CD4-positive, alpha-beta T cell treated with Interleukin-17A for 1 hour (primary cell): ENCODE results near the gene EGR4.

ENCODE experiments used
- DNase-seq: peaks from one replicate; pipeline ENCODE4 v3.0.0-alpha.2; 2020

EGR4 gene

DNA sequence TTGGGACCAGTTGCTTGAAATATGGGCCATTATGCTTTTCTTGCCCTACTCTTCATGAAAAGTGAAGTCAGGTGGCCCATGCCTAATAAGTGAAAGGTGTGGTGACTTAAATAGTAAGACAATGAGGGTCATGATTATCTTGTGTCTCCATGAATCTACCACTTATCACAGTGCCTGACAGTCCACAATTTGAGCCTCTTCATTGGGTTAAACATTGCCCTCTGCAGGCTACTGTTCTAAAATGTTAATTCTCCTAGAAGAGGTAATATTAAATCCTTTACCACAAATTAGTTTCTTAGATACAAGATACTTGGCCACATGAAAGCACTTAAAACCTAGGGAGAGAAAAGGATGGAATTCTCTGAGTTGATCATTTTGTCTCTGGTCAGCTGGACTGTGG is 4.0 kb downstream of the EGR4 start:
- DNase-seq = no peak

DNA sequence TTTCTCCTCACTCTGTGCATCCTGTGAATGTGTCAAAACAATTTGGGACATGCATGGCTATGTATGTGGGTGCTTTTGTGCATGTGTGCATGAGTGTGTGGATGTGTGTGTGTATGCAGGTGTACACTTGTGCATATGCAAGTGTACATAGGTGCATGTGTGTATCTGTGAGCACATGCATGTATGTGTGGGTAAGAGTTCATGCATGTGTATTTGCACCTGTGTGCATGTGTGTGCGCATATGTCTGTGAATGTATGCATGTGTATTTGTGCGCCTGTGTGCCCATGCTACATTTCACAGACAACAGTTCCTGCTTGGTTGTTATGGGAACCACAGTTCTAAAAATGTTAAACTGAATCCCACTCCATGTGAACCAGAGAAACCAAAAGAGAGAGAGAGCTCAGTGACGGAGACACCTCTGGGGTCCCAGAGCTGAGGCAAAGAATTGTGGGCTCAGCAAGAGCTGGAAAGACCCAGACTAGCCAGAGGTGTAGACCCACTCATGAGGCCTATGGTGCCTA is 7.2 kb downstream of the EGR4 start:
- DNase-seq = no peak

DNA sequence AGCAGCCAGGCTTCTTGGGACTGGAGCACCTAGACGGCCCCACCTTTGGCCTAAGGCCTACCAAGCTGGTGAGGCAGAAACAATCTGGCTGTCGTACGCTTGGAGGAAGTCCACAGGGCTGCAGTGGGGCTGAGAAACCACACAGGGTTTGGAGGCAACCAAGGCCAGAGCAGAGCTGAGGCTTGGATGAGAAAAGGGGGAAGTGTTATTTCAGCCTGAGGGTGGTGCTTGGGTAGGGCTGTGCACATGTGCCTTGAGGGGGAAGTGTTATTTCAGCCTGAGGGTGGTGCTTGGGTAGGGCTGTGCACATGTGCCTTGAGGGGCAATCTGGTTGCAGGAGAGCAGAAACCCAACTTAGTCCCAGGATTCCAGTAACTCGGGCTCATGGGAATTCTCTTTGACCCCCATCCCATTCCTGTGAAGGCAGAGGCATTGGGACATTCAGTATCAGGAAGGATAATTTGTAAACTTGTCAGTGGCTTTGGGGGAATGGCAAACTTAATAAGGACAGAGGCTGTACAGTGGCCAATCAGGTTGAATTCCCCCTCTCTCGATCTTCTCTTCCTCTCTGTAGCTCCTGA is 8.1 kb downstream of the EGR4 start:
- DNase-seq = peak; percentile 26

DNA sequence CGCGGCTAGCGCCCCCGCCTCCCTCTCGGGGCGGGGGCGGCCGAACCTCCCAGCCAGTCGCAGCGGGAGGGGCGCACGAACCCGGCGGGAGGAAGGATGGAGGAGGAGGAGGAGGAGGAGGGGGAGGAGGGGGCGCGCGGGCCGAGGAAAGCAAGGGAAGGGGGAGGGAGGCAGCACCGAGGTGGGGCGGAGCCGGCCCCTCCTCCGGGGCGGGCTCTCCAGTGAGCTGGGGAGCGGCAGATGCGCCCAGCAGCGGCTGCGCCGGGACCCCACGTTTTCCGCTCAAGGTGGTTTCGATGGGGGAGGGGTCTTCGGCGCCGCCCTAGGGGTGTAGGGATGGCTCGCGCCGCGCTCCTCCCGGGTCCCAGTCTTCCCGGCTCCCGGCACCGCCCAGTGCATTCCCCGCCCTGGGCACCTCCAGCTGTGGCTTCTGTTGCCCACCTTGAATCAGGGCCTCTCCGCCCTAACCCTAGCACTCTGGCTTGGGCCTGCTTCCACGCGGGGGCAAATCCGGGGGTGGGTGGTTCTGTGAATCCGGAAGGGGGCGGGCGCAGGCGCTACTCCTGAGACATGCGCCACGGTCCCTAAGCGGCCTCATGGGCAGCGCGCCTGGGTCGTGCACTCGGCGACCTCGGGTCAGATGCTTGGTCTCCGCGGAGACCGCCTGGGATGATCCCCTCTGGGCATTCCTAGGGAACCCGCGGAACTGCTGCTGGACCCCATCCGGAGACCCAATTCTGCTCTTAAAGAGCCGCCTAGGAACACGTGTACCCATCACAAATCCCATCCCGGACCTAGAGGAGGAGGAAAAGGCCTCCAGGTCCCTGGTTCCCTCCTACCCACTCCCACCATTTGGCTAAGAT is 8.8 kb downstream of the EGR4 start, which contains the start of gene FBXO41:
FBXO41 (minus strand) TSS at position 183 of the 863 bp plus-strand sequence. CDS start 14,848 bp downstream, outside the sequence.
- peak; percentile 74 for DNase-seq

DNA sequence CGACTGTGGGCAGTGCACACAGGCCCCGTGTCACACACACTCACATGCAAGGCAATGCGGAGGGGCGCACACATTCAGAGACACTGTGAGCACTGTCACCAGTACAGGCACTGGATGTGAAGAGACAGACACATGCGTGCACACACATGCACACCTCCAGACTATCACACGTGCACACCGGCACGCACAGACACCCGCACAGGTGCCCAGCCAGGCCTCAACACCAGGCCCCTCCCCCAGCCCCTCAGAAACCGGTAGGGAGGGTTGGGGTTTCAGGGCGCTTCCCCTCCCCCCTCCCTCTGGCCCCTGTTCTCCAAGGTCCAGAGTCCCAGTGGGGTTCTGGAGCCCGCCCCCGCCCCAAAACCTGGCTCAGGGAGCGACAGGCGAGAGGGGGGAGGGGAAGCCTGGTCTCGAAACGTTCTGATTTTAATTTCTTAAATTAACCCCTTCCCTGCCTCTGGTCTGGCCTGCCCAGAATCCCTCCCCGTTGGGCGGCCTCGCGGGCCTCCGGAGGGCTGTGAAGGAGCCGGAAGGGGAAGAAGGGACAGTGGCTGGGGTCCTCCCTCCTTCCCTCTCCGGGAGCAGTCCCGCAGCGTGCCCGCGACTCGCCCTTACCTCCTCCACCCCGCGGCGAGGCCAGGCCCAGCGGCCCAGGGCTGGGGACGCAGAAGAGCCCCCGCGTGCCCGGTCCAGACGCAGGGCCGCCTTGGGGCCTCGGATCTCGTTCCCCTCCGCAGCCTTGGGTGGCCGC is 9.6 kb downstream of the EGR4 start:
- DNase-seq = peak; percentile 14

DNA sequence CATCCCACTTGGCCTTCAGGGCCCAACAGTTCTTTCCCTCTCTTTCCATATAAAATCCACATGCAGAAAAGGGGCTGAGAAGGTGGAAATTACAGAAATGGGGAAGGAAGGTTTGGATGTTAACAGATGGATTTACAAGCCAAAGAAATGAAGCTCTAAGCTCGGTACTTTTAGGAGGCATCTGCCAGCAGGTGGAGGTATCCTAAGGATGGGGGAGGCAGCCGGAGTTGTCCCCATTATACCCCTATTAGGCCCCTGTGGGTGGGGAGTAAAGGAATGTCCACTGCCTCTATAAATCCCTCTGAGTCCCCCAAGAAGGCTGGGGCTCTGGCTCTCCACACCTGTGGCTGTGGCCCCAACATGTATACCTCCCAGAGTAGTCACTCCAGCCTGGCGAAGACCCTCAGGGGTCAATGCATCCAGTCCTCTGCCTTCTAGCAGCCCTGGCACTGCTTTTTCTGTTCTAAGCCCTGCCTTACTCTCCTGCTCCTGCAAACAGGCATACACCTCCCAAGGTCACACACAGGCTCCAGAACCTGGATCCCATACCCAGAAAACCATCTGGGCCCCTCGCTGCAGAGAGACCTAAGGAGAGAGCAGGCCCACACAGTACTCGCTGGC is 10.3 kb downstream of the EGR4 start:
- DNase-seq = no peak

DNA sequence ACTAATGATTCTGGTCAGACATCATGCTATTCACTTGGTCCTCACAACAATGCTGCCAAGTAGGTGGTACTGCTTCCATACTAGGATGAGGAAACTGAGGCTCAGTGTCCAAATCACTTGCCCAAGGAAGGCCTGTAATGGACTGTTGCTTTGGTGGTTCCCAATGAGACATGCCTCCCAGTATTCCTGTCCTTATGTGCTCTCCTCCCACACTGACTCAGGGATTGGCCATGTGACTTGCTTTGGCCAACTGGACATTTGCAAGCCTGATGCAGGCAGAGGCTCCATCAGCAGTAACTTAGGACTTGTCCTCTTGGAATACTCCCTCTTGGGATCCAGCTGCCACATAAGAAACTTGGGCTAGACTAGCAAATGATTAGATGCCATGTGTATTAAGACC is 12.1 kb downstream of the EGR4 start:
- no peak for DNase-seq

DNA sequence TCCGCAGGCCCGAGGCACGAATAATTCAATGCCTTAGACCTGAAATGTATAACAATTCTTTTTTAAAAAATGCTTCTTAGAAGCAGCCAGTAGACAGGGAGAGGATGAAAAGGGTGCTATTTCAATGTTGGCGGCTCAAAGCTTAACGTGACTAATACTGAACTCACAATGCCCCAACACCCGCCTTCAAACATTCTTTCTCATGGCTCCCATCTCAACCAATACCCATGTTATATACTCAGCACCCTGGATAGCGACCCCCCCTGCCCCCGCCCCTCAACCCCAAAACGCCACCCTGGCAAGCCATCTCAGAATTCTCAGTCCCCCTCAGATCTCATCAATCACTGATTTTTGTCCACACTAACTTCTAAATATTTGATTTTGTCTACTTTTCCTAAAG is 13.5 kb downstream of the EGR4 start:
- DNase-seq = no peak

DNA sequence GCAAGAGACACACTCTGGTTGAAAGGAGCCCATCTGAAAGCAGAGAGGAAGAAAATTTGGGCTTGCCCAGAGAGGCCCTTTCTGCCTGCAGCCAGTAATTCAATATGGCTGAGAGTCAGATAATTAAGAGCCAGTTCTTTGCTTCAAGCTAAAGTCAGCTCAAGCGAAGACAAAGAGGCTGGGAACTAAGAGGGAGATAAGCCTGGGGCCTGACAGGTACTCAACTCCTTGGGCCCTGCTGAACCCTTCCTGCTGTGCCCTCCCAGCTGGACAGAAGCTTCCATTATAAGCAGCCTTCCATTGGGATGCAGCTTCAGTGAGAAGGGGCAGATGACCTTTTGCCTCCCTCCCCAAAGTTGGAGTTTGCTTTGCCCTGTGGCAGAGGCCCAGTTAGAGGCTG is 21.1 kb downstream of the EGR4 start:
- no peak for DNase-seq

DNA sequence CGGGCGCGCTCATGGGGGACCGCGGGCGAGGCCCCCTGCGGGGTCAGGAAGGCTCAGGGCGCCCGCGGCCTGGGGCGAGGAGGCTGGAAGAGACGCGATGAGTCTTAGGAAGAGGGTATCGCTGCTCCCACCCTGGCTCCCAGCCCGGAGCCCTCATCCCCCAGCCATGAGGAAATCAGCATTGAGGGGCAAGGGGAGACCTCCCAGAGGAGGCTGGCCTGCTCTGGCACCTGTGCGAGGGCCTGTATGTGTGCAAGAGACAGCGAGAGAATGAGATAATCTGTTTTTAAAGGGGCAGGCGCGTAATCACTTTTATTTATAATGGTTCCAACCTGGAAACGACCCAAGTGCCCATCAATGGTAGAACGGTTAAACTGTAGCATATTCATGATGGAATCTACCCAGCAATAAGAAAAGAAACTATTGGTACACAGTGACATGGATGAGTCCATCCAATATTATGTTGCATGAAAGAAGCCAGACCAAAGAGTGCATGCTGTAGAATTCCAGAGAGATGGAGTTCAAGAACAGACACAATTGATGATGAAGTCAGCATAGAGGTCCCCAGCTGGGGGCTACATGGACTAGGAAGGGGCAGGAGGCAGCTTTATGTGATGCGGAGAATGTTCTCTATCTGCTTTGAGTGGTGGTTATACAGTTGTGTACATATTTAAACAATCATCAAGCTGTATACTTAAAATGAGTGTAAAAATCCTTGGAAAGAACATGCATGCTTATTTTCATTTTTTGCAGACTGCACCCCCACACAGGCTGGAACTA is 23.5 kb downstream of the EGR4 start:
- no peak for DNase-seq

DNA sequence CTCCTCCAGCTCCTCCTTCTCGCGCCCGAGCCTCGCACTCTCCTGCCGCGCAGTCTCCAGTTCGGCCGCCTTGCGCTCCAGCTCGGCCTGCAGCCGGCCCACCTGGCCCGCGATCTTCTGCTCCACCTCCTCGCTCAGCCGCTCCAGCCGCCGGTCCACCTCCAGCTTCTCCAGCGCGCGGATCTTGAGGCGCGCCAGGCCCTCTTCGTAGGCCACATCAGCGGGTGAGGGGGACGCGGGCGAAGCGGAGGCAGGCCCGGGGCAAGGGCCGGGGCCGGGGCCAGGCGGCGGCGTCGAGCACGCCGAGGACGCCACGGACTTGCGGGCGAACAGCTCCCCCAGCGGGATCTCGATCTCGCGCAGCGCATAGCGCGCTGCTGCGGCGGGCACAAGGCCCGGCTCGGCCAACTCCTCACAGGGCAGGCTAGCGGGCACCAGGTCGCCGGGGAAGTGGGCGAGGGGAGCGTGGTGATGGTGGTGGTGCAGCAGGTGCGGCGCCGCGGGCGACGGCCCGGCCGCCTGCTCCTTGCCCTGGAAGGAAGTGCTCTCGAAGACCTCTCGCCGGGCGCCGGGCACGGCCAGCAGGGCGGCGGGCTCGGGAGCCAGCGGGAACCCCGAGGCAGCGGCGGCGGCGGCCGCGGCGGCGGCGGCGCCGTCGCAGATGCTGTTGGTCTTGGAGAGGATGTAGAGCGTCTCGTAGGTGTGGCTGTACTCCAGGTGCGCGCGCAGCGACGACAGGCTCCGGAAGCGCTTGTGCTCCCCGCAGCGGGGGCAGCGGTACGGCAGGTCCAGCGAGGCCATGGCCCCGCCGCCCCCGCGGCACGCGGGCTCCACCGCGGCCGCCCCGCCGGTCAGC is 24.3 kb downstream of the EGR4 start:
- DNase-seq = peak; percentile 87

DNA sequence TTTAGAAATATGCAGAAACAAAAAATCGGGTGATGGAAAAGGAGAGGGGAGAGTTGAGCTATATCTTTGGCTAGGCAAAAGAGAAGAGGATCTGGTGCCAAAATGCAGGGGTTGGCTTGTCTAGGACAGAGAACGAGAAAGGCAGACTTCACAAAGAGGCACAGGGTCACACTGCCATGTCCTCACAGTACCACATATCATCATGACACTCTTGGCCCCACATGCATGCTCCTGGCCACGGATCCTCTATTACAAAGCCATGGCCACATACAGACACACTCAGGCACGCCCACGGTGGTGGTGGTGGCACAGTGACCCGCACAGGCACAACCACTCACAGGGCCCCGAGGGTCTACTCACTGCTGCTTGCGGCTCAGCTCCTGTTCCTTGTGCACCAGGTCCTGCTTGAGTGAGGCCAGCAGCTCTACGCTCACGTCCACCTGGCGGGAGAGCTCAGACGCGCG is 24.9 kb downstream of the EGR4 start:
- DNase-seq = no peak

DNA sequence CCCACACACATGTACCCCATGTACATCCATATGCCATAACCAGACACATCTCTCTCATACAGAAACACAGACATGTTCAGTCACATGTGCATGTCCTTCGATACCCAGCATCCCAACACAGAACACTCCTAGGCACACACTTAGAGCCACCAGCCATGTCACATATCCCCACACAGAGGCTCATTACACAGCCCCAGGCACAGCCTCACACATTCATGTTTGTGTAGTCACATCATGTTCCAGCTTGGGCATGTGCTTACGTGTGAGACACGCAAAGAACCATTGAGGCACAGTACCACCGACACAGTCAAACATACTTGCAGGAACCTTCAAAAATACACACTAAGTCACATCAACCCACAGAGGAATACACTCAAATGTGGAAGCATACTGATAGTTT is 26.3 kb downstream of the EGR4 start:
- DNase-seq = no peak

DNA sequence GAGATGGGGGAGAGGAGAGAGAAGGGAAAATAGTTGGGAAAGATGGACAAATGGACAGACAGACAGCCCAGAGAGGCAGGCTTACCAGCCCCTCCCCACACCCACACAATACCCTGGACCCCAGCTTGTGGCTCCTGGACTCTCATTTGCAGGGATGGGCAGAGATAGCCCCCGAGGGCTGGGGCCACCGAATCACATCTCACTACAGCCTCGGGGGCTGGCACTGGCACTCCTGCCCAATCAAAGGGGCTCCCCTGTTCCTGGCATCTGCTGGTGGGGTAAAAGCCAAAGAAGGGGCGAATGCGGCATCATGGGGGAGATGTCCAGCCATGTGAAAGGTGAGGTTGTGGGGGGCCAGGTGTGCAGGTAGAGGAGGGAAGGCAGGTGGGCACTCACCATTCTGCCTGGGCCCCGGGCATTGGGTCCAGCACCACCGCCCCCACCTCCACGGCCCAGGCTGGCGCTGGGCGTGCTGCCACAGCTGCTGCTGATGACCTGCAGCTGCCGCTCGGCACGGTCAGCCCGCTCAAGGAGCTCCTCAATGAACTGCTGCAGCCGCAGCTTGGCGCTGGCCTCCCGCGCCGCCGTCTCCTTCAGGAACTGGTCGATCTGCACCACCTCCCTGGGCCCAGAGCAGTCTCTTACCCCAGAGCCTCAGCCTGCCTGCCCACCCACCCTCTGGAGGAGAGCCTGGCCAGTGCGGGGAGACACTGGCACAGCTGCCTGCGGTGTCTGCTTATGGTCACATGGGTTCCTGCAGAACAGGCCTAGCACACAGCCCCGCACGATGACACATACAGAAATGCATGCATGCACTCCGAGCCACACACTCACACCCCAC is 27.1 kb downstream of the EGR4 start:
- DNase-seq = no peak

DNA sequence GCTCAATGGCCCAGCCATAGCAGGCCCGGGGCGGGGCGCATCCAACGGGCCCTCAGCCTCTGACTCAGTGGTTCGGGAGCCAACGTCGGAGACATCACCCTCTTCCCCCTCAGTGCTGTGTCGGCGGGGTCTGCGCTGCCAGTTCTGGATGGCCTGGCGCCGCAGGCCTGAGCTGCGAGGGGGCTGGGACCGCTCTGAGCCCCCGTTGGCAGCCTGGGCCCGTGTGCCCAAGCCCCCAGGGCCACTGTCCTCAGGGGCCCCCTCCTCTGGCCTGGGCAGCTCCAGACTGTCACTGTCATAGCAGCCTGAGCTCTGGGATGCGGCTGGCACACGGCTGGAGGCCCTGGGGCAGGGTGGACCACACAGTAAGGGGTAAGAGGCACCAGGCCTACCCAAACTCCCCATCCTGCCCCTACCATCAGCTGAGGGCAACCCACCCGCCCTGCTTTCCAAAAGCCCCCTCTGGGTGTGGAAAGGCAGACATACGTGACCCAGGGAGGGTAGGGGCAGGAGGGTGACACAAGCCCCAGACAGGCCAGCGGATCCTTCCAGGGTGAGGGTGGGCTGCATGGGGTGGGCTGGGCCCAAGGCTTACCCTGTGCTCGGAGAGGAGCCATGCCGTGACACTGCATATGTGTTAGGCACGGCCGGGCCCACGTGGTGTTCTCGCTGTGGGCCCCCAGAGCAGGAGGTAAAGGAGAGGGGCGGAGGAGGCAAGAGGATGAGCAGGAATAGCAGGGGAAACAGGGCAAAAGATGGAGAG is 27.9 kb downstream of the EGR4 start:
- no peak for DNase-seq

DNA sequence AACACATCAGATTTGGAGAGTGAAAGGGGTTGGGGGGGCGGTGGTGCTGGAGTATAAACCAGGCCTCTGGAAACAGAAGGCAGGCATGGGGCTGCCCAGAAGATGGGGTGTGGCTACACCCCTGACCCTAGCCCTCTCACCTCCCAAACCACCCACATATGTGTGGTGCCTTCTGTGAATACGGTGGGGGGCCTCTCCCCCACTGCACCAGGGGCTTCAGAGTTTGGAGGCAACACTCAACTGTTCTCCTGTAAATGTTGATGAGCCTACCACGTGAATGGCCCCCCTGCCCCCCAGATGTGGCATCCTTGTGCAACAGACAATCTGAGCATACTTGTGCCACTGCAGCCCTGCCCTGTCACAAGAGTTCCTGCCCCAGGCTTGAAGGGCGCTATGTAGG is 28.6 kb downstream of the EGR4 start:
- DNase-seq = no peak

DNA sequence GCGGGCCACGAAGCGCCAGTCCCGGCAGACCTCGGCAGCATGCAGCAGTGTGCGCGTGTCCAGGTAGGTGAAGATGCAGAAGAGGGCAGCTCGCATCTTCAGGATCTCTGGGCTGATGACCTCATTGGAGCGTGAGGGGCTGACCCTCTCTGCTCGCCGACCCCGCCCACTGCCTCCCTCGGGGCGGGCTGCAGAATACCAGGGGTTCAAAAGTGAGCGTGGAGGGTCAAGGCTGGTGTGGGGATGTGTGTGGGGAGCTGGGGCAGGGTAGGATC is 29.1 kb downstream of the EGR4 start:
- no peak for DNase-seq

DNA sequence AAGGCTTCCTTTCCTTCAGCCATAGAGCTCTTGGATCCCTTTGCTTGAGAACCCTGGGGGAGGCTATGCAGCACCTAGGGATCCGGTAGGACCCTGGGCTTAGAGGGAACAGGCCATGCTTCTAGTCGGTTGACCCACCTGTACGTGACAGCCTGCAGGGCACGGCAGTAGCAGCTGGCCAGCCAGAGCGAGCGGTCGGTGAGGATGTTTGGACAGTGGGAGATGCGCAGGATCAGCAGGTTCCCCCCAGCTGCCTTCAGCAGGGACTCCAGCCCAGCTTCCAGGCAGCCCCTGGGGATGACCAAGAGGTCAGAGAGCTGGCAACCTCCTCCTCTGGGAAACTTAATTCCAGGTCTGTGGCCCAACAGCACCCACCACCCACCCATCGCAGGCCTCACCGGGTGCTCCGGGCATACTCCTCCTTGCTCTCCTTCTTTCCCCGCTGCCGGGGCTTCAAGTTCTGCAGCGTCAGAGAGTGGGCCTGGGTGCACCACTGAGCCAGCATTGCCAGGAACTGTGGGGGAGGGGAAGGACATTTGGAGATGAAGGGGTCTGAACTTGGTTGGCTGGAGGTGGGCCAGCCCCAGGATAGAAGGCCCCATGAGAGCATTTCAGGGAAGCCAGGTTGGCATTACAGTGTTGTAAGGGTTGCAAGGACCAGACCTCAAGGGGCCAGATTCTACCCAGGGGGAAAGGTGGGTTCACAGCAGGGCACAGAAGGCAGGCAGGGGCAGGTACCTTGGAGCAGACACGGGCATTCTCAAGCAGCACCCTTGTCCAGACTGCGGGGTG is 29.6 kb downstream of the EGR4 start:
- DNase-seq = no peak
